Measurements from ENCODE around the gene FAM216B. TPM values are rescaled to one million over a fixed set of nuclear protein-coding genes. Genes with fewer than 3 reads are reported as not detected.
"Not testable (repeated sequence)": the region's sequence is repeated elsewhere in the genome, so short reads cannot be mapped to it uniquely, and the experiment has no call there.

Gene FAM216B
- total RNA-seq, 1 donor from 2014 or later, result not detected

DNA sequence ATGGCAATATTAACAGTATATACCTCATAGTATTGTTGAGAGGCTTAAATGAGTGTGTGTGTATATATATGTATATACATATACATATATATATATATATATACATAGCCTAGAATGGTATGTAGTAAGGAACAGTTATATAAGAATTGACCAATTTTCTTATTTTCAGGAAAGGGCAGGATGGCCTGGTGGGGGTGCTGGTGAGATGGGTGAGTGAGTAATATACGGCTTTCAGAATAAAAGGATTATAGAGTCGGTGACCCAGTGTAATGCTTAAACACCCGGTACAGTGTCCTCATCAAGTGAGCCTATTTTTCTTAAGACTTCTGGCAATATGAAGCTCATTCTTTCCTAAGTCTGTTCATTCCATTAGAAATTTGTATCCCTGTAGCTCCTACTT lies 11.7 kb upstream of the FAM216B start:
- intact Hi-C loops (cut with DNase I), result loop anchor here (5.0 kb wide), 1 partner anchor 193 kb away; no protein-coding TSS in a partner anchor
- DNase-seq (ENCODE audit: low spot score), result no peak
- no peak for ATAC-seq

DNA sequence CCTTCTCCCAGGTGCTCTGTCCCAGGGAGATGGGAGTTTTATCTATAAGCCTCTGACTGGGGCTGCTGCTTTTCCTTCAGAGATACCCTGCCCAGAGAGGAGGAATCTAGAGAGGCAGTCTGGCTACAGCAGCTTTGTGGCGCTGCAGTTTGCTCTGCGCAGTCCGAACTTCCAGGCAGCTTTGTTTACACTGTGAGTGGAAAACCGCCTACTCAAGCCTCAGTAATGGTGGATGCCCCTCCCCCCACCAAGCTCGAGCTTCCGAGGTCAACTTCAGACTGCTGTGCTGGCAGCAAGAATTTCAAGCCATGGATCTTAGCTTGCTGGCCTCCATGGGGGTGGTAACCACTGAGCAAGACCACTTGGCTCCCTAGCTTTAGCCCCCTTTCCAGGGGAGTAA lies 4.8 kb upstream of the FAM216B start:
- intact Hi-C loops (cut with DNase I), result not testable (repeated sequence)

DNA sequence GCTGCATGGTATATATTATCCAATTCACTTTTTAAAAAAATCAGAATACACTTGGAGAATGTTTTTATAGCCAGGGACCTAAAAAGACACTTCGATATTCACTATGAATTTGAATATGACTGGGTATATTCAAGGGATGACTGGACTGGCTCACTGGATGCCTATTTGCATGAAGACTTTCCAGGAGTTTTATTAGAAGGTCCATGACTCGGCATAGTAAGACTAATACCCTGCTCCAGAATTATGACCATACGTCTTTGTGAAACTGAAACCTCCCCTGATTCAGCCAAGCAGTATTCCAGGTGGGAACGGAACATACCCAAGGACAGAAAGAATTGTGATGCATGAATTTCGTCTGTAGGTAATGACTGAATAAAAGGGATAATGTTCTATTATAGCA lies 3.9 kb upstream of the FAM216B start:
- intact Hi-C loops (cut with DNase I), result no loop called here
- ATAC-seq (no peak), DNase-seq (ENCODE audit: low spot score) (no peak)

More for the DNA sequence above, 4.8 kb upstream of the FAM216B start:
- ATAC-seq; DNase-seq (ENCODE audit: low spot score): not testable (repeated sequence)

DNA sequence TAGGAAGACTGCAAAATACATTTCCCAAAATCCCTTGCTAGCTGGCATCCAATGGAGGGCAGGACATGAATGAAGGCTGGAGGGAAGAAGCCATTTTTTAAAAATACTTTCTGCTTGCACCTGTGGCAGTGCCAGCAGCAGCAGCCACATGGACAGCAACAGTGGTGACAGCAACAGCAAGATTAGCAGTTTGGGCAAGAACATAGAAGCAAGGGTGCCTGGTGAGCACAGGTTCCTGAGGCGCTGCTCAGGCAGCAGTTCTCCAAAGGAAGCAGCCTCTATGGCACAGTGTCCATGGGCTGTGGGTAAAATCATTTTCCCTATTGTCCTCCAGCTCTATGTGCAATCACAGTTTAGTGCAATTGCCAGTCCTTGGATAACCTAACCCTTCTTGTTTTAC lies 1.3 kb upstream of the FAM216B start:
- intact Hi-C loops (cut with DNase I), result no loop called here
- no peak for DNase-seq (ENCODE audit: low spot score)
- no peak for ATAC-seq

DNA sequence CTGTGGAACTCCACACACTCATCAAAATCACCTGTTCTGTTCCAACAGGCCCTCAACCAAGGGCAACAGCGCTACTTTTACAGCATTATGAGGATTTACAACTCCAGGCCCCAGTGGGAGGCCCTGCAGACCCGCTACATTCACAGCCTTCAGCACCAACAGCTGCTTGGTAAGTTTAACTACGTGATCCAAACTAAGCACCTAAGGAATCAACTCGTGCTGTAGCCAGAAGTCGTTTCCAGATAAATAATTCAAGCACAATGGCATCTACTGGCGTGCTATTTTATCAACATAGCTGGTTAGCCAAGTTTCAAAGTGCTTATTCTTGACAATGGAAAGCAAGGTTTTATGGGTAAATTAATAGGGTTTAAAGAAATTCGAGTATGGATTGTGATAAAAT lies 5.3 kb downstream of the FAM216B start:
- DNase-seq (ENCODE audit: low spot score), result no peak
- intact Hi-C loops (cut with DNase I), result no loop called here
- no peak for ATAC-seq

DNA sequence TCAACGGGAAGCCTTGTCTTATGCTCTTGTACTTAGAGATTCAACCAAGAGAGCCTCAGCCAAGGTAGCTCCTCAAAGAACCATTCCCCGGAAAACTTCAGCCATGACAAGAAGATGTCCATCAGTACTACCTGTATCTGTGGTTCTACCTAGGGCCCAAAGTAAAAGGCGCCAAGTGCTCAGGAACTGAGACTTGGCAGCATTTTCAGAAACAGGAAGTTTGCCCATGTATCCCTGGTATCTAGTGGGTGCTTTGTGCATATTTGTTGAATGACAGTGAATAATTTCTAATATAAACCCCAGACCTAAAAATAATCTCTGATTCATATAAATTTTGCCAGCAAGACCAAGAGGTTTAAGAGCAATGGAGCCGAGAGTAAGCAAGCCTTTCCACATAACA lies 7.2 kb downstream of the FAM216B start:
- DNase-seq (ENCODE audit: low spot score), result no peak
- intact Hi-C loops (cut with DNase I), result no loop called here
- no peak for ATAC-seq

DNA sequence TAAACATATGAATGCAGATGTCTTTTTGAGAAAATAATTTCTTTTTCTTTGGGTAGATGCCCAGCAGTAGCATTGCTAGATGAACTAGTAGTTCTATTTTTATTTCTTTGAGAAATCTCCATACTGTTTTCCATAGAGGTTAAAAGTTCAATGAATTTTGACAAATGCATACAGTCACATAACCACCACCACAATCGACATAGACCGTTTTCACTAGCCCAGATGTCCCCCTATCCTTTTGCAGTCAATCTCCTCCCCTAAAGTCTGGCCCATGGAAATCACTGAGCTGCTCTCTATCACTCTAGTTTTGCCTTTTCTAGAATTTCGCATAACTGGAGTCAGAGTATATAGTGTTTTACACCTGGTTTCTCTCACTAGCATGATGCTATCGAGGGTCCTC lies 10.8 kb downstream of the FAM216B start:
- no peak for DNase-seq (ENCODE audit: low spot score)
- no peak for ATAC-seq
- intact Hi-C loops (cut with DNase I), result no loop called here

DNA sequence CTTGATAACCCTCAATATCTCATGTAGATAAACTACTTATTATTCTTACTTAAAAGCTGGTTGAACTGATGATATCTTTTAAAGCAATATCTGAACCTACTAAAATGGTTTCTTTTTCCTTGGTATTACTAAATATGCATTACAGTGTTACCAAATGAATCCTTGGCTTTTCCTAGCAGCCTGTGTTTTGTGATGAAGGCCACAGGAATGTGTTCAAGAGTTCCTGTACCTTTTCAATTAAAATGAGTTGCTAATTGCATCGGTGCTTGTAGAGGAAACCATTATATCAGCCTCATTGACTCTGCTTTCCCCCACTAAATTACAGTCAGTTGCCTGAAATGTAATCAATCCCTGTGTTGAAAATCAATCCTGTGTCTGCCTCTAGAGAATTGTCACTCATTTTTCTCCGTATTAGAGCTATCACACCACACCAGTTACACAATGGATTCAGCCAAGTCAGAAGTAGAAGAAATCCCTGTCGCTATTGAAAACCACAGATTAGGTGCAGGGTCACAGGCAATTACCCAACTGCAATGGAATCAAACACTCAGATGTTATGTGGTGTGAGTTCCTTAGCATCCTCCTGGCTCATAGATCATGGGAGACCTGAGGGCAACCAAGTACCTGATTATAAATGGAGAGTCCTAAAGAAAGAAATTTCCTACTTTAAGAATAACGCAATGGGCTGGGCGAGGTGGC lies 13.3 kb downstream of the FAM216B start:
- ATAC-seq (no peak), DNase-seq (ENCODE audit: low spot score) (no peak)
- intact Hi-C loops (cut with DNase I), result no loop called here

DNA sequence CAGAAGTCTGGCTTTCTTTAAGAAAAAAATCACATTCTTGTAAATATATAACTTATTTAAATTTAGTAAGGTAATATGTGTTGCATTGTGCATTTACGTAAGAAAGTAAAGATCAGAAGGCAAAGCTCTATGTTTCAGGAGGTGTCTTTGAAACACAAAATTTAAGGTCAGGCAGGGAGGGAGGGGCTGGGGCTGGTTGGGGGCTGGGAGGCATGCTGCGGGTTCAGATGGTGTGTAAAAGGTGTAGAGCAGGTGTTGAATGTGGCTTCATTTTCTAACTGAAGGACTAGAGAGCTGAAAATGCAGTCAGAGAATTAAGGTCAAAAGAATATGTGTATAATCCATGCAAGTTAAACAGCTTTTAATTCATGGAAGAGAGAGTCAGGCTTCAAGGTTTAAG lies 14.3 kb downstream of the FAM216B start:
- ATAC-seq (no peak), DNase-seq (ENCODE audit: low spot score) (no peak)
- intact Hi-C loops (cut with DNase I), result no loop called here

DNA sequence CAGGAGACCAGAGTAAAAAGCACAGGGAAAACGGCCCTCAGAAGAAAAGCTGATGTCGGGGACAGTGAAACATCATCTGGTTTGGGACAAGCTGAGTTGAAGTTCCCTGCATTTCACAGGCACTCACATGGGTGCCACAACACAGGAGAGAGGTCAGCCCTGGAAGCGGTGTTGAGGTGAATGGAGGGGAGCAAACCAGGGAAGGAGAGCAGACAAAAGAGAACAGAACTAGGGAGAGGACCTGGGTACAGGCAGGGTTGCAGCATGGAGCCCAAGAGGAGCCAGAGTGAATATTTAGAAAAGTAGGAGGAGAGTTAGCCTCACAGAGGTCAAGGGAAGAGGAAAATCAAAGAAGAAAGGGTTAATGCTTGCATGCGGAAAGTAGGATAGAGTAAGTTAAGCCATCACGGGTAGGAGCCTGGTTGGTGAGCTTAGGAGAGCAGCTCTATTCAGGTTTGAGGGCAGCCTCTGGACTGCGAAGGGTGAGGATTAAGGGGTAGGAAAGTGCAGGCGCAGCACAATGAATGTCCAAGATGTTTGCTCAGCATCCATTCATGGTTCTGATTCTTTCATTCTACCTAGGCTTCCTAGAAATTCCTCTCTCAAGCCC lies 15.5 kb downstream of the FAM216B start:
- no peak for ATAC-seq
- intact Hi-C loops (cut with DNase I), result no loop called here
- DNase-seq (ENCODE audit: low spot score), result no peak

DNA sequence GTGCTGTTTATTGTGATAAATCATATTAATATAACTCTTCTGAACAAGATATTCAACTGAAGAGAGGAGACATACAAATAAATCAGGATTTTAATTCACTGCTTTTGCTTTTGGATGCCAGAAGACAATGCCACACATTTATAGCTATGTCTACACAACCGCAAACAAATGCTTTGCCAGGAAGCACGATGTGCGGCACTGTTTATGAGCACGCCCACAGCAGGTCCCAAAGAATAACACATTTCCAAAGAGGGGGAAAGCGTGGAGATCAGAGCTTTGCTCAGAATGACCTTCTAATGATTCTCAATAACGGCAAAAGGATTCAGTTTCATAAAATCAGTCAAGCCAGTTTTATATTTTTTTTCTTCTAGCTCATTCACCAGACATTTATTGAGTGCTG lies 16.7 kb downstream of the FAM216B start:
- DNase-seq (ENCODE audit: low spot score) (no peak), ATAC-seq (no peak)
- intact Hi-C loops (cut with DNase I), result no loop called here

DNA sequence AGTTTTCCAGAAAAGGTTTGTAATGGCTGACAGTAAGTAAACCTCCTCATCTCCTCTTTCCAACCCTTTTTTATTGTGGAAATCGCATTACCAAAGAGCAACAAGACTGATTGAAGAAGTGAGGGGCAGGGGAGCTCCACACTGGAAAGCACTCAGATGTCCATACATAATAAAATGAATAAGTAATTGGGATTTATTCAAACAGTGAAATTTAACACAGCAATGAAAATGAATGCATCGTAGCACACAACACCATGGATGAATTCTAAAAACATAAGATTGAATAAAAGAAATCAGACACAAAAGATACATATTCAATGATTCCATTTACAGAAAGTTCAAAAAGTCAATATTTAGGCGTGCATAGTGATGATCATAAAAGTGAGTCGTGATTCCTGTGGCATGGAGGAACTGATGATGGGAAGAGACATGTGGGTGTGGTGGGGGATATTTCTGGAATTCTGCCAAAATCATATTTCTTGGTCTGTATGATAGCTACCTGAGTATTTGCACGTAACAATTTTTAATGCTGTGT lies 18.8 kb downstream of the FAM216B start:
- ATAC-seq (no peak), DNase-seq (ENCODE audit: low spot score) (no peak)
- intact Hi-C loops (cut with DNase I), result no loop called here

DNA sequence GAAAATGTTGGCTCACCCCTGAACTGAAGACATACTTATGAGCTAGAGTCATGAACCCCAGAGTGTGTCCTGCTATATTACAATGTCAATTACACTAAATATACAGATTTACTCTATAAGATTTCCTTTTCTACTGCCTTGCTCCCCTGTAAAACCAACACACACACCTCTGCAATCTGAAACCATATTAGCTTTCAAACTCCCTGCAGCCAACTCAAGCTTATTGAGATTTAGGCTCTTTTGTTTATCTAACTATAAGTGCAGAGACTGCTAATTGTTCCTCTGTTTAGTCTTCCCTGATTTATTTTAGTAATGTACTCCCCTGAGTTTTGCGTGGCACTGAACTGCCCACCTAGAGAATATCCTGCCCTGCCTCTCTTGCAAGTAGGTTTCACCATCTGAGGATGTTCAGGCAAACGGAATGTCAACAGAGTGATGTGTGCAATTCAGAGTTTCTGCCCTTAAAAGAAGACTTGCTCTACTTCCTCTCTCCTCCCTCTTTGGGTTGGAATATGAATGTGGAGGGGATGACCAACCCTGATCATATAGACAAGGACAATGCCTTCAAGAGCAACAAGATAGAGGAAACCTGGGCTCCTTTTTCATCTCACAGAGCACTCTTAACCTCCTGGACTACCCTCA lies 22.3 kb downstream of the FAM216B start:
- intact Hi-C loops (cut with DNase I), result no loop called here
- ATAC-seq, result no peak
- DNase-seq (ENCODE audit: low spot score), result no peak

DNA sequence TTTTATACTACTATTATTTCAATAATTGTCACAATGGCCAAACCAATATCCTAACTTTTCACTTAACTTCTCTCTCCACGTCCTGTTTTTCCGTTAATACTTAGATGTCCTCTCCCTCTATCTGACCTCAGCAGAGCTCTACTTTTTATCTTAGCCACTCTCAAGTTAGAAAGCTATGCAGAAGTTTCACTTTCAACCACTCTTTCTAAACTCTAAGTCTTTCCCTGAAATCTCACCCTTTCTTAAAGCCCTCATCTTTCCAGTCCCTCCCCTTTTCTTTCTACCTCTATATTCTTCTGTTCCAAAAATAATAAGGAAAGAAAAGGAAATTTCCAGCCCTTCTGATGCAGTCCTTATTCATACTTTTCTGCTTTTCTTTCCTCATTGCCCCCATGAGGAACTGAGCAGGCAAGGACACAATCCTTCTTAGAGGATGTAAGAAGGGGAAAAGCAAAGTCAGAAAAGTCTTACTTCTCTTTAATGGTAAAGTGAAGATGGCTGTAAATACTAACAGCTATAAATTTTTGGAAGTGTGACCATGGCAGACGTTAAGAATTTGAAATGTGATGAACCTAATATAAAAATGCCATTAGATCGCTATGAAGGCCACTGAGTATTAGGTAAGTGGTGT lies 23.0 kb downstream of the FAM216B start:
- DNase-seq (ENCODE audit: low spot score) (no peak), ATAC-seq (no peak)
- intact Hi-C loops (cut with DNase I), result no loop called here

DNA sequence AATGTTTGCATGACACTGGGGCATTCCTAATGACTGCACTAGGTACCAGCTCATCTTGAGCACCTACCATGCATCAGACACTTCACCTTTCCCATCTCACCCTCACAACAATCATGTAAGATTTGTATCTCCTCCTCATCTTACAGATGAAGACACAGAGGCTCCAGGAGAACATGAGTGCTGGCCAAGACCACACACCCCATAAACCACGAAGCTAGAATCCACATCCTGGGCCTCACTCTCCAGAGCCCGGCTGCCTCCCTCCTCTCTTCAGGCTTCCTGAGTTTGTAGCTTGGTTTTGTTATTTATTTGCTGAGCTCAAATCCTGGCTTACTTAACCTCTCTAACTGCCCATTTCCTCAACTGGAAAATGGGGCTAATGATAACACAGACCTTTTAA lies 25.9 kb downstream of the FAM216B start:
- no peak for ATAC-seq
- no peak for DNase-seq (ENCODE audit: low spot score)
- intact Hi-C loops (cut with DNase I), result no loop called here

DNA sequence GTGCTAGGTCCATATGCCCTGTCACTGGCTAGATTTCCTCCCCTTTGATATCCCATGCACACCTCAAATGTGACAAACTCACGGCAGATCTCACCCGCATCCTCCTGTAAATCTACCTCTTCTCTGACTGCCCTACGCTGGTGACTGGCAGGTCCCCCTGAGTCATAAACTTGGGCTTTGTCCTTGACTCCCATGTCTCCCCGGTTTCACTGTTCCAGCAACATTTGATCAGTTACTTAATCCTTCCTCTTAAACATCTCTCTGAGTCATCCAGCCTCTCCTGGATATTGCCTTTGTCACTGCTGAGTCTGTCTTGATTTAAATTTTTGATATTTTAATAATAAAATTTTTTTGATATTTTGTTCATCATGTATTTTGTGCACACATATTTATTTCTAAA lies 26.5 kb downstream of the FAM216B start:
- intact Hi-C loops (cut with DNase I), result no loop called here
- DNase-seq (ENCODE audit: low spot score) (no peak), ATAC-seq (no peak)

DNA sequence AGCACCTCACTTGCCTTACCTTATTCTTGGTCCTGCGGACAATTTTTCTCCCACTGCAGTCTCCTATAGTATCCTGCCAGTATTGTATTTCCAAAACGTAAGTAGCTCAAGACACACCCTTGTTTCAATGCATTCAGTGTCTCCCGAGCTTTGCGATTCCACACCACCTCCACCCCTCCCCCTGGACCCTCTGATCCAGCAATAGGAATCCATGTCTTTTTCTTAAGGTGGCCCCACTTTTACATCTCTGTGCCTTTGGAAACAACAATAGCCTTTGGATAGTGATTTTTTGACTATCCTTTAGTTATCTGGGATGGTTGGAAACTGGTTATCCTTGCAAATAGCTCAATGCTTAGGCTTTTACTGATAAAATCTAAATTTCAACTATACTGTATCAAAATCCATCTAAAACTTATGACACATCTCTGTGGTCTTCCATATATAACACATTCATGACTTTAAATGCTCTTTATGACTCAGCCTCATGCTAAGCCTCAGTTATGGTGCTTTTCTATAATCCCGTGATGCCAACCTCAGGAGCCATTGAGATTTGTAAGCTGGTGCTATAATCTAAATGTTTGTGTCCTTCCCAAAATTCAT lies 27.1 kb downstream of the FAM216B start:
- intact Hi-C loops (cut with DNase I), result no loop called here

DNA sequence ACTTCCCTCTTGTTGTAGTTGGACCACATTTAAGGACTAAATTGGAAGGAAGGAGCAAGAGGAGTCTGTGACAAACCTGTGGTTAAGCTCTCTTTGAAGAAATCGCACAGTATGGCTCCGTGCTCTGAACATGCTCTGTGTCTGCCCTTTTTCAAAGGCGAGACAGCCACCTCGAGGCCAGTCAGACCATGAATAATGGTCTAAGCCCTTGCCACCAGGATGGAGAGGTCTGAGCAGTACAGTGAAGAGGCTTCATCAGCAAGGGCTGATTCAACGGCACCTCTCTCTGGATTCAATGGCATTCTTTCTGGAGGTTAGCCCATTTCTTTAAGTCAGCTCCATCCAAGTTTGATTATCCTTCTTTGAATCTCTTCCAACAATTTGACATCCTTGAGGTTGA lies 30.9 kb downstream of the FAM216B start:
- intact Hi-C loops (cut with DNase I), result no loop called here
- DNase-seq (ENCODE audit: low spot score) (no peak), ATAC-seq (no peak)

More for the DNA sequence above, 27.1 kb downstream of the FAM216B start:
- no peak for DNase-seq (ENCODE audit: low spot score)
- ATAC-seq, result no peak

DNA sequence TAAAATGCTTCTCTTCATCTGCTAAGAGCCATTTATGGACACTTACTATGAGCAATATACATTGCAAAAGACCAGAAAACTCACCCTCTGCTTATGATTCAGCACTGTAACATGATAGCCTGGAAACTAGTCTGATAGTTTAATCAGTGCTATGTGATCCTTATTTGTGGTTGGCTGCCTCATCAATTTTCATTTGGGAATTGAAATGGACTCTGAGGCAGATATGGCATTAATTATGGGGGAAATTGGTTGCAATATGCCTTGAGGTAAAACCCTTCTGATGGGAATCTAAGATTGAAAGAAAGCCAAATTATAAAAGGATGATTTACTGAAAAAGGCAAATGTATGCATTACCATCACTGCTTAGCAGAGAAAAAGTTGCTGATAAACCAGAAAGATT lies 33.5 kb downstream of the FAM216B start:
- no peak for ATAC-seq
- no peak for DNase-seq (ENCODE audit: low spot score)
- intact Hi-C loops (cut with DNase I), result no loop called here

Data from sciatic nerve (tissue), 2 donors.